Testis (tissue), 3 donors: ENCODE measurements around the gene CFAP52. TPM values are rescaled to one million over a fixed set of nuclear protein-coding genes. Genes with fewer than 3 reads are reported as not detected.
"Not testable (repeated sequence)": the region's sequence is repeated elsewhere in the genome, so short reads cannot be mapped to it uniquely, and the experiment has no call there.

Experiments
- DNase-seq: peaks from one replicate; pipeline ENCODE4 v3.0.0-alpha.2; 2019
- H3K27ac ChIP-seq, 2 donors: fragments of 200-600 bp; sonication (generic); one replicate each; pipeline ENCODE4 v1.5.1; 2019
- H3K27me3 ChIP-seq: fragments of 200-600 bp; sonication (generic); one replicate; pipeline ENCODE4 v1.5.1; 2019
- H3K36me3 ChIP-seq: fragments of 200-600 bp; sonication (generic); one replicate; pipeline ENCODE4 v1.5.1; 2017; ENCODE audit warnings: low read depth; ENCODE audit errors: missing control alignments
- H3K4me1 ChIP-seq: fragments of 200-600 bp; sonication (generic); one replicate; pipeline ENCODE4 v1.5.1; 2019
- H3K4me3 ChIP-seq, 2 donors: fragments of 200-600 bp; sonication (generic); one replicate each; pipeline ENCODE4 v1.5.1; 2017 to 2019
- H3K9me3 ChIP-seq: fragments of 200-600 bp; sonication (generic); one replicate; pipeline ENCODE4 v1.5.1; 2017
- CTCF ChIP-seq, 3 experiments: fragments of 450-650 bp in 2 of 3; fragments of 200-600 bp in 1 of 3; sonication (generic) in 1 of 3; IDR thresholded peaks; one replicate each; pipeline ENCODE4 v1.5.1; 2016 to 2019; ENCODE audit warnings: antibody characterized with exemption in 3 of 3, mild to moderate bottlenecking in 2 of 3, moderate library complexity in 1 of 3
- POLR2A ChIP-seq: fragments of 450-650 bp; IDR thresholded peaks from one replicate; pipeline ENCODE4 v1.6.1; 2017; ENCODE audit warnings: antibody characterized with exemption, mild to moderate bottlenecking, moderate library complexity
- WGBS, 2 donors: methylation state at CpG; one replicate each; pipeline ENCODE4 v1.1.5; 2018; 5-methylcytosine and 5-hydroxymethylcytosine counted together
- intact Hi-C: fragments of 100-400 bp; cut with DNase I; formaldehyde crosslinking; loops from one replicate; pipeline ENCODE4 v1.15.1; 2023; ENCODE audit warnings: low total_unique reads
- polyA plus RNA-seq: library from polyadenylated mRNA; stranded (reverse); fragments of 350-450 nt; fragmentation: Illumina TruSeq; extraction: RNeasy Lipid Tissue Mini Kit (QIAGEN cat#74804); gene quantifications from one replicate; pipeline ENCODE4 v1.2.3, GENCODE V29; 2014; ENCODE audit warnings: low read depth, low replicate concordance; ENCODE audit not compliant: insufficient read depth
- total RNA-seq, 2 donors: library from RNA; depleted of rRNA; stranded (reverse); fragments of >200 nt; gene quantifications; one replicate each; pipeline ENCODE4 v1.2.3, GENCODE V29; 2016

The CFAP52 gene
- total and polyA plus RNA-seq, 3 donors from 2014 or later = 8.9 to 47.7 (median 19.5) TPM

GRCh38 chr17:9606453-9606852 lies 30.0 kb downstream of the CFAP52 start:
- no peak overlapping the region for H3K27ac ChIP-seq
- no peak for DNase-seq
- TF ChIP-seq POLR2A (no peak), CTCF (IDR thresholded peaks at IDR 0.05) (no peak)
- H3K4me3 ChIP-seq = no peak overlapping the region
- H3K4me1 ChIP-seq = no peaks in the 10 kb centered on the region
- intact Hi-C loops = no loop called here
- H3K27me3 ChIP-seq = no peaks in the 10 kb centered on the region
- no peaks in the 10 kb centered on the region for H3K36me3 ChIP-seq
- no peaks in the 10 kb centered on the region for H3K9me3 ChIP-seq
- 88 to 95% methylated on average over 6 of the region's 6 CpGs for WGBS, 2 donors

- H3K4me3 ChIP-seq, H3K4me1 ChIP-seq, H3K36me3 ChIP-seq, intact Hi-C loops, H3K27ac ChIP-seq, H3K9me3 ChIP-seq, H3K27me3 ChIP-seq, DNase-seq: not testable (repeated sequence)
- 75 to 77% methylated on average over 5 of the region's 5 CpGs for WGBS, 2 donors
Observed at GRCh38 chr17:9607058-9607457, 30.6 kb downstream of the CFAP52 start.

- H3K4me3 ChIP-seq = no peak overlapping the region
- H3K27ac ChIP-seq = no peak overlapping the region
- intact Hi-C loops = no loop called here
- TF ChIP-seq POLR2A (no peak), CTCF (IDR thresholded peaks at IDR 0.05) (no peak)
- no peaks in the 10 kb centered on the region for H3K27me3 ChIP-seq
- no peak for DNase-seq
- H3K9me3 ChIP-seq = no peaks in the 10 kb centered on the region
- no peaks in the 10 kb centered on the region for H3K4me1 ChIP-seq
- WGBS, 2 donors = 72 to 78% methylated on average over 2 of the region's 2 CpGs
- no peaks in the 10 kb centered on the region for H3K36me3 ChIP-seq
Observed at GRCh38 chr17:9611557-9611956, 35.1 kb downstream of the CFAP52 start.

- no peak overlapping the region for H3K27ac ChIP-seq
- no peak for DNase-seq
- 73 to 74% methylated on average over 9 of the region's 9 CpGs for WGBS, 2 donors
- H3K4me1 ChIP-seq = no peaks in the 10 kb centered on the region
- intact Hi-C loops = no loop called here
- no peaks in the 10 kb centered on the region for H3K36me3 ChIP-seq
- TF ChIP-seq CTCF (IDR thresholded peaks at IDR 0.05) (no peak), POLR2A (no peak)
- H3K9me3 ChIP-seq = no peaks in the 10 kb centered on the region
- no peaks in the 10 kb centered on the region for H3K27me3 ChIP-seq
- H3K4me3 ChIP-seq = no peak overlapping the region
Observed at GRCh38 chr17:9612006-9612405, 35.6 kb downstream of the CFAP52 start.

GRCh38 chr17:9615486-9615885 lies 39.0 kb downstream of the CFAP52 start:
- Histone ChIP-seq H3K4me3 (no peak overlapping the region), H3K9me3 (no peaks in the 10 kb centered on the region), H3K27ac (no peak overlapping the region), H3K27me3 (no peaks in the 10 kb centered on the region), H3K4me1 (no peaks in the 10 kb centered on the region), H3K36me3 (no peaks in the 10 kb centered on the region)
- 38 to 50% methylated on average over 2 of the region's 2 CpGs for WGBS, 2 donors
- DNase-seq = no peak
- no peak for TF ChIP-seq POLR2A
- TF ChIP-seq CTCF (IDR thresholded peaks at IDR 0.05) = no peak
- intact Hi-C loops = no loop called here
